ENCODE results near the gene CDK11B.

DNA sequence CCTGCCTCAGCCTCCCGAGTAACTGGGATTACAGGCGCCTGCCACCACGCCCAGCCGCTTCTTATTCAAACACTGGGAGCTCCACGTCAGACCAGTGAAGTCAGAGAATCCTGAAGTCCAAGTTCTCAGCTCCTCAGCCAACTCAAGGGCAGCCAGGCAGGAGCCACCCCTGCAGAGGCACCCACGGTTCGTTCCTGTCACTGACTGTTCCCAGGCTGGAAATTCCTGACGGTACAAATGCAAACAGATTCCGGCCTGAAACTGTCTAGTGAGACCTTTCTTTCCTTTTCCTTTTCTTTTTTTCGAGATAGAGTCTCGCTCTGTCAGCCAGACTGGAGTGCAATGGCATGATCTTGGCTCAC lies 22.1 kb upstream of the CDK11B start:
- TF ChIP-seq EZH2phosphoT487 (IDR thresholded peaks at IDR 0.05; ENCODE audit: insufficient read depth, low read depth): no peak
- TF ChIP-seq EZH2 (IDR thresholded peaks at IDR 0.05; ENCODE audit: insufficient read depth, poor library complexity, severe bottlenecking): no peak
